ENCODE measurements around the gene CHCHD10. TPM values are rescaled to one million over a fixed set of nuclear protein-coding genes. Genes with fewer than 3 reads are reported as not detected.

Gene CHCHD10
- 33.0 and 59.4 TPM in 2 replicates for polyA plus RNA-seq (2011; rRNA removed)
- polyA plus RNA-seq (2012; cell fraction: cytosol; rRNA removed) = 143 and 149 TPM in 2 replicates
- 81.7 and 94.5 TPM in 2 replicates for polyA plus RNA-seq (2012; cell fraction: nucleus; rRNA removed)
- 79.5 to 99.0 TPM (median 85.4 TPM) in 3 replicates for polyA plus RNA-seq (2017; fragmentation: RNase III; extraction: RNeasy Plus Mini Kit Qiagen cat#74134 plus additional on column Dnase treatment)
- polyA minus RNA-seq (2011; rRNA and poly(A)+ RNA removed) = 88.9 and 141 TPM in 2 replicates

DNA sequence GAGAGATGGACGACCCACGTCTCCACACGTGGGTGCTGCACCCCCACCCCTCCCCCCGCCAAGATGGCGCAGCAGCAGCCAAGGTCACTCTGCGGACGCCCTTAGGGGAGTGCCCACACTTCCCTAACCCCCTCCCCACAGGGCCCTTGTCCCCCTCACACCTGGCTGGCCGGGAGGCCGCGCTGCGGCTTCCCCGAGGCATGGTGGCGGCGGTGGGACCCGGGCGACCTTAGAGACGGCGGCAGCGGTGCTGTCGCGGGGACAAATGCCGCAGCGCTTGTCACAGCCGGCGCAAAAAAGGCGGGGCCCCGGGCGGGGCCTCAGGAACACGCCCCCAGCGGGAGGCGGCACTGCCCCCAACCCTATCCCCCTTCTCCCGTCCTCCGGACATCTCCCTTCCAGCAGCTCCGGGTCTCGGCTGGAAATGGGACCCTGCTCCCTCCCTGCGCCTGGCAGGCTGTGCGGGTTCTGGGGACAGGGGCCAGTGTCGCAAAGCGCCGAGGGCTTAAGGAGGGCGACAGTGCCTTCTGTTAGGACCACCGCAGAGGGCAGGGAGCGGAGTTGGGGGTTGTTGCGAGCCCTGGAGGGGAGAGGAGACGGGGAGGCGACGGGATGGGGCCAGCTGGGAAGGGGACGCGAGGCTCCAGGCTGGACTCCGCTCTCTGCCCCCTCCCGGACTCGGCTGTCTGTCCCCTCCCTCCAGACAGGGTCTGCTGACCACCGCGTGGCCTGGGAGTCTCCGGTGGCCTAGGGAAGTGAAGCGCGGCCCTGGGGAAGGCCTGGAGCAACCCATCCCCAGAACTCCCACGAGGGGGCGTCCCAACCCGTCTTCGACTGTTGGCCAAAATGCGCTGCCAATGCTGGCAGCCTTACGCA is at the start of gene CHCHD10:
Gene CHCHD10, minus strand, starts transcription at position 300 of the 876 bp plus-strand sequence. Its CDS starts 98 bp downstream, at position 202.
- TF ChIP-seq CEBPB (IDR thresholded peaks at IDR 0.05) = no peak
- TF ChIP-seq POLR2A (IDR thresholded peaks at IDR 0.05; ENCODE audit: low read length) = peak; percentile 52
- TF ChIP-seq RFX5 (IDR thresholded peaks at IDR 0.05) = no peak
- peak; percentile 80 for TF ChIP-seq ESRRA (IDR thresholded peaks at IDR 0.05; ENCODE audit: borderline replicate concordance, low read length)
- no peak for TF ChIP-seq MAFK (IDR thresholded peaks at IDR 0.05; ENCODE audit: partially characterized antibody)
- TF ChIP-seq, protein P1, sequence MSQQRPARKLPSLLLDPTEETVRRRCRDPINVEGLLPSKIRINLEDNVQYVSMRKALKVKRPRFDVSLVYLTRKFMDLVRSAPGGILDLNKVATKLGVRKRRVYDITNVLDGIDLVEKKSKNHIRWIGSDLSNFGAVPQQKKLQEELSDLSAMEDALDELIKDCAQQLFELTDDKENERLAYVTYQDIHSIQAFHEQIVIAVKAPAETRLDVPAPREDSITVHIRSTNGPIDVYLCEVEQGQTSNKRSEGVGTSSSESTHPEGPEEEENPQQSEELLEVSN (IDR thresholded peaks at IDR 0.05; ENCODE audit: borderline replicate concordance, low read depth) = 0 out of 2 replicates have a peak, but pooled peaks have one; percentile 2
- TF ChIP-seq HEYL (CRISPR knock-in tag; IDR thresholded peaks at IDR 0.05) = no peak
- TF ChIP-seq MYC (IDR thresholded peaks at IDR 0.05; ENCODE audit: borderline replicate concordance, low read length) = peak; percentile 36; the same call in 1 of the 2 replicates
- TF ChIP-seq PHF8 (IDR thresholded peaks at IDR 0.05; ENCODE audit: borderline replicate concordance, low read depth) = peak; percentile 43
- no peak for TF ChIP-seq HOXA7 (CRISPR knock-in tag; IDR thresholded peaks at IDR 0.05)
- TF ChIP-seq SMC3 (IDR thresholded peaks at IDR 0.05) = peak; percentile 54; the same call in 2 of the 3 replicates
- no peak for TF ChIP-seq TFCP2L1 (CRISPR knock-in tag; IDR thresholded peaks at IDR 0.05)
- TF ChIP-seq, protein P2, sequence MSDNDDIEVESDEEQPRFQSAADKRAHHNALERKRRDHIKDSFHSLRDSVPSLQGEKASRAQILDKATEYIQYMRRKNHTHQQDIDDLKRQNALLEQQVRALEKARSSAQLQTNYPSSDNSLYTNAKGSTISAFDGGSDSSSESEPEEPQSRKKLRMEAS (IDR thresholded peaks at IDR 0.05) = peak; percentile 63; the same call in 1 of the 2 replicates
- TF ChIP-seq RAD21 (conservative IDR thresholded peaks at IDR 0.05 in 1 of 2, IDR thresholded peaks at IDR 0.05 in 1 of 2) = peak; percentile 48 to 50
- TF ChIP-seq JUN (IDR thresholded peaks at IDR 0.05) = peak; percentile 25 to 56; a peak in 2 of 5 replicates
- TF ChIP-seq, protein P3, sequence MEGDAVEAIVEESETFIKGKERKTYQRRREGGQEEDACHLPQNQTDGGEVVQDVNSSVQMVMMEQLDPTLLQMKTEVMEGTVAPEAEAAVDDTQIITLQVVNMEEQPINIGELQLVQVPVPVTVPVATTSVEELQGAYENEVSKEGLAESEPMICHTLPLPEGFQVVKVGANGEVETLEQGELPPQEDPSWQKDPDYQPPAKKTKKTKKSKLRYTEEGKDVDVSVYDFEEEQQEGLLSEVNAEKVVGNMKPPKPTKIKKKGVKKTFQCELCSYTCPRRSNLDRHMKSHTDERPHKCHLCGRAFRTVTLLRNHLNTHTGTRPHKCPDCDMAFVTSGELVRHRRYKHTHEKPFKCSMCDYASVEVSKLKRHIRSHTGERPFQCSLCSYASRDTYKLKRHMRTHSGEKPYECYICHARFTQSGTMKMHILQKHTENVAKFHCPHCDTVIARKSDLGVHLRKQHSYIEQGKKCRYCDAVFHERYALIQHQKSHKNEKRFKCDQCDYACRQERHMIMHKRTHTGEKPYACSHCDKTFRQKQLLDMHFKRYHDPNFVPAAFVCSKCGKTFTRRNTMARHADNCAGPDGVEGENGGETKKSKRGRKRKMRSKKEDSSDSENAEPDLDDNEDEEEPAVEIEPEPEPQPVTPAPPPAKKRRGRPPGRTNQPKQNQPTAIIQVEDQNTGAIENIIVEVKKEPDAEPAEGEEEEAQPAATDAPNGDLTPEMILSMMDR (IDR thresholded peaks at IDR 0.05) = peak; percentile 55
- Histone ChIP-seq H3K27ac (peak within 1 kb of the TSS; percentile 88 to 96), H3K4me2 (peak within 1 kb of the TSS; percentile 88), H3K4me1 (peaks cover 32% of the 10 kb centered on the region), H3K4me3 (peak within 1 kb of the TSS; percentile 66), H3K9me3 (no peaks in the 10 kb centered on the region)
- CTCF ChIA-PET = interaction anchor here (0.8 to 16.9 kb wide), 18 partner anchors 10 to 142 kb away, joined by 3 to 175 read pairs (median 4); partner anchors contain the start of genes DERL3, MIF and SMARCB1
- ATAC-seq (peak; percentile 79 to 87), FAIRE-seq (no peak), DNase-seq (ENCODE audit: low read depth in 1 of 2, low spot score in 1 of 2) (peak; percentile 65 to 77)
- POLR2A ChIA-PET = interaction anchor here (0.5 to 1.4 kb wide), 4 partner anchors 15 to 90 kb away, joined by 3 to 4 read pairs (median 3); partner anchors contain the start of genes SLC2A11 and ZNF70
- 10% methylated on average over 4 of the region's 63 CpGs for WGBS (ENCODE audit: missing lambda C conversion rate)

DNA sequence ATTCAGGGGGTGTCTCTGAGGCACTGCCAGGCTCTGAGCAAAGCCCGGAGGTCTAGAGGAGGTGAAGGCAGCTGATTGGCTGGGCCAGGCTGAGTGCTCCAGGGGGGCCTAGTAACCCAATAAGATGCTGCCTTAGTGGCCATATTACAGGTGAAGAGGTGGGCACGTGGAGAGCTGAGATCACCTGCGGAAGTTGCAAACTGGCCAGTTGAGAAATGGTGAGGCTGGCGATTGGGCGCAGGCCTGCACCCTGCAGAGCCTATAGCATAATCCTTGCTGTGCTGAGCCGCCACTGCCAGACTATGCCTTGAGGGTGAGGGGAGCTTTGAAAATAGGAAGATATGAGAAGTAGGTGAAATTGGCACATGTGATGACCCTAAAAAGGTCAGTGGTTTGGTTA is 49.4 kb upstream of the CHCHD10 start:
- Histone ChIP-seq H3K9me3 (no peaks in the 10 kb centered on the region), H3K4me3 (no peak overlapping the region), H3K4me1 (no peaks in the 10 kb centered on the region), H3K4me2 (no peak overlapping the region), H3K27ac (no peak overlapping the region)
- WGBS (ENCODE audit: missing lambda C conversion rate) = 94% methylated on average over 6 of the region's 6 CpGs
- CTCF ChIA-PET = no interaction called here
- POLR2A ChIA-PET = no interaction called here
- FAIRE-seq (no peak), DNase-seq (ENCODE audit: low read depth in 1 of 2, low spot score in 1 of 2) (no peak), ATAC-seq (no peak)
- TF ChIP-seq RNF2 (IDR thresholded peaks at IDR 0.05; ENCODE audit: borderline replicate concordance, low read depth) (no peak), SREBF2 (IDR thresholded peaks at IDR 0.05) (no peak), NFE2L2 (conservative IDR thresholded peaks at IDR 0.05; ENCODE audit: low read length) (no peak), ZFP36 (IDR thresholded peaks at IDR 0.05; ENCODE audit: borderline replicate concordance, partially characterized antibody) (no peak), RAD21 (conservative IDR thresholded peaks at IDR 0.05 in 1 of 2, IDR thresholded peaks at IDR 0.05 in 1 of 2) (no peak), ZNF302 (CRISPR knock-in tag; IDR thresholded peaks at IDR 0.05) (no peak), ESRRA (IDR thresholded peaks at IDR 0.05; ENCODE audit: borderline replicate concordance, low read length) (no peak), FOSL2 (IDR thresholded peaks at IDR 0.05) (no peak), FOSL2 (CRISPR knock-in tag; IDR thresholded peaks at IDR 0.05) (no peak), HES2 (IDR thresholded peaks at IDR 0.05) (no peak), FOSB (CRISPR knock-in tag; IDR thresholded peaks at IDR 0.05) (no peak), RCOR1 (IDR thresholded peaks at IDR 0.05; ENCODE audit: low read depth, low read length) (no peak), JUNB (IDR thresholded peaks at IDR 0.05) (no peak), ZSCAN20 (CRISPR knock-in tag; IDR thresholded peaks at IDR 0.05) (no peak)
- TF ChIP-seq, protein P1 (IDR thresholded peaks at IDR 0.05; ENCODE audit: borderline replicate concordance, low read depth) = no peak
